IMR-90 (cell line): Measurements from ENCODE around the gene COL20A1.

Experiments used
- BHLHE40 ChIP-seq: fragments of 150-350 bp; IDR thresholded peaks from 2 replicates; pipeline ENCODE4 v1.6.1; 2016; ENCODE audit warnings: mild to moderate bottlenecking, low read depth, low read length
- CEBPB ChIP-seq: IDR thresholded peaks from 2 replicates; pipeline ENCODE4 v1.6.1; 2012; ENCODE audit warnings: low read depth, low read length, improper control_type of control experiment
- CHD1 ChIP-seq: IDR thresholded peaks from 2 replicates; pipeline ENCODE4 v1.6.1; 2012; ENCODE audit warnings: low read depth, low read length, improper control_type of control experiment
- FOS ChIP-seq: fragments of 150-350 bp; IDR thresholded peaks from 2 replicates; pipeline ENCODE4 v1.6.1; 2016; ENCODE audit warnings: low read depth, low read length
- MAFK ChIP-seq: IDR thresholded peaks from 2 replicates; pipeline ENCODE4 v1.6.1; 2012; ENCODE audit warnings: low read depth, low read length, improper control_type of control experiment
- MAZ ChIP-seq: IDR thresholded peaks from 2 replicates; pipeline ENCODE4 v1.6.1; 2012; ENCODE audit warnings: low read depth, mild to moderate bottlenecking, low read length, improper control_type of control experiment, moderate library complexity, borderline replicate concordance
- POLR2A ChIP-seq: IDR thresholded peaks from 2 replicates; pipeline ENCODE4 v1.6.1; 2012; ENCODE audit warnings: mild to moderate bottlenecking, low read depth, low read length
- RAD21 ChIP-seq: IDR thresholded peaks from 2 replicates; pipeline ENCODE4 v1.6.1; 2012; ENCODE audit warnings: low read length, improper control_type of control experiment
- RCOR1 ChIP-seq: IDR thresholded peaks from 2 replicates; pipeline ENCODE4 v1.6.1; 2012; ENCODE audit warnings: mild to moderate bottlenecking, low read length, improper control_type of control experiment; ENCODE audit not compliant: insufficient replicate concordance
- RFX5 ChIP-seq: IDR thresholded peaks from 2 replicates; pipeline ENCODE4 v1.8.0; 2012; ENCODE audit warnings: low read depth, mild to moderate bottlenecking, low read length, moderate library complexity
- SMC3 ChIP-seq: fragments of 150-350 bp; IDR thresholded peaks from 2 replicates; pipeline ENCODE4 v1.6.1; 2016; ENCODE audit warnings: low read depth, mild to moderate bottlenecking, antibody characterized with exemption, low read length, moderate library complexity
- TF ChIP-seq, protein P1 (sequence below): fragments of 150-350 bp; IDR thresholded peaks from 2 replicates; pipeline ENCODE4 v1.6.1; 2017; ENCODE audit warnings: mild to moderate bottlenecking, antibody characterized with exemption, low read length, low read depth
- TF ChIP-seq, protein P2 (sequence below): conservative IDR thresholded peaks from 2 replicates; pipeline ENCODE4 v1.5.1; 2012; ENCODE audit warnings: mild to moderate bottlenecking, low read depth, low read length, improper control_type of control experiment
- TF ChIP-seq, protein P3 (sequence below): fragments of 150-350 bp; IDR thresholded peaks from 2 replicates; pipeline ENCODE4 v1.6.1; 2016; ENCODE audit warnings: low read depth, mild to moderate bottlenecking, low read length, moderate library complexity, borderline replicate concordance

DNA sequence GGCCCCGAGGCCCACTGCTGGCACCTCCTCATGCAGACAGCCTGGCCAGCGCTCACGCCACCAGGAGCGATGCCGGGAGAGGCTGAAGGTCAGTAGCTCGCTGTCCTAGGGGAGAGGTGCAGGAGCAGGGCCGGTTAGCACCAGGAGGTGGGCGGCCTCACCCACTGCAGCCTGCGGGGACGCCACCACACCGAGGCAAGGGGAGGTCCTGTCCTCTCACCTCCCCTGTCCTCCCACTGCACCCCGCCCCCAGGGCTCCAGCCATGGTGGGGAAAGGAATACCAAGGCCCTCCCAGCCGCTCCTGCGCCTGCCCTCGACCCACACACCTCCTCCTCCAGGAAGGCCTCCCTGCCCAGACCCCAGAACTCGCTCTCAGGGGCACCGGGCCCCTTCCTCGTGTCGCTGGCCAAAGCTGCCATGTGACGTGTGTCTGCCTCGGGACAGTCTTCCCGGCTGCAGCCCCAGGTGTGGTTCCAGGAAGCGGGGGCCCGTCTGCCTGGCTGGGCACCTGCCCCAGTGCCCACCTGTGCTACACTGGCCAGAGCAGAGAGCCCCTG, 45.2 kb upstream of the COL20A1 start:
- TF ChIP-seq, protein P1, sequence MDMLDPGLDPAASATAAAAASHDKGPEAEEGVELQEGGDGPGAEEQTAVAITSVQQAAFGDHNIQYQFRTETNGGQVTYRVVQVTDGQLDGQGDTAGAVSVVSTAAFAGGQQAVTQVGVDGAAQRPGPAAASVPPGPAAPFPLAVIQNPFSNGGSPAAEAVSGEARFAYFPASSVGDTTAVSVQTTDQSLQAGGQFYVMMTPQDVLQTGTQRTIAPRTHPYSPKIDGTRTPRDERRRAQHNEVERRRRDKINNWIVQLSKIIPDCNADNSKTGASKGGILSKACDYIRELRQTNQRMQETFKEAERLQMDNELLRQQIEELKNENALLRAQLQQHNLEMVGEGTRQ: no peak
- TF ChIP-seq, protein P2, sequence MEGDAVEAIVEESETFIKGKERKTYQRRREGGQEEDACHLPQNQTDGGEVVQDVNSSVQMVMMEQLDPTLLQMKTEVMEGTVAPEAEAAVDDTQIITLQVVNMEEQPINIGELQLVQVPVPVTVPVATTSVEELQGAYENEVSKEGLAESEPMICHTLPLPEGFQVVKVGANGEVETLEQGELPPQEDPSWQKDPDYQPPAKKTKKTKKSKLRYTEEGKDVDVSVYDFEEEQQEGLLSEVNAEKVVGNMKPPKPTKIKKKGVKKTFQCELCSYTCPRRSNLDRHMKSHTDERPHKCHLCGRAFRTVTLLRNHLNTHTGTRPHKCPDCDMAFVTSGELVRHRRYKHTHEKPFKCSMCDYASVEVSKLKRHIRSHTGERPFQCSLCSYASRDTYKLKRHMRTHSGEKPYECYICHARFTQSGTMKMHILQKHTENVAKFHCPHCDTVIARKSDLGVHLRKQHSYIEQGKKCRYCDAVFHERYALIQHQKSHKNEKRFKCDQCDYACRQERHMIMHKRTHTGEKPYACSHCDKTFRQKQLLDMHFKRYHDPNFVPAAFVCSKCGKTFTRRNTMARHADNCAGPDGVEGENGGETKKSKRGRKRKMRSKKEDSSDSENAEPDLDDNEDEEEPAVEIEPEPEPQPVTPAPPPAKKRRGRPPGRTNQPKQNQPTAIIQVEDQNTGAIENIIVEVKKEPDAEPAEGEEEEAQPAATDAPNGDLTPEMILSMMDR: no peak
- TF ChIP-seq RCOR1 (no peak), POLR2A (no peak), MAFK (no peak), BHLHE40 (no peak), RAD21 (no peak), RFX5 (no peak), CEBPB (no peak), CHD1 (no peak), MAZ (no peak), FOS (no peak), SMC3 (no peak)
- TF ChIP-seq, protein P3, sequence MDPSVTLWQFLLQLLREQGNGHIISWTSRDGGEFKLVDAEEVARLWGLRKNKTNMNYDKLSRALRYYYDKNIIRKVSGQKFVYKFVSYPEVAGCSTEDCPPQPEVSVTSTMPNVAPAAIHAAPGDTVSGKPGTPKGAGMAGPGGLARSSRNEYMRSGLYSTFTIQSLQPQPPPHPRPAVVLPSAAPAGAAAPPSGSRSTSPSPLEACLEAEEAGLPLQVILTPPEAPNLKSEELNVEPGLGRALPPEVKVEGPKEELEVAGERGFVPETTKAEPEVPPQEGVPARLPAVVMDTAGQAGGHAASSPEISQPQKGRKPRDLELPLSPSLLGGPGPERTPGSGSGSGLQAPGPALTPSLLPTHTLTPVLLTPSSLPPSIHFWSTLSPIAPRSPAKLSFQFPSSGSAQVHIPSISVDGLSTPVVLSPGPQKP: no peak
